AG09319 (cell line): ENCODE results near the gene POMT1.
"Not testable (repeated sequence)": the region's sequence is repeated elsewhere in the genome, so short reads cannot be mapped to it uniquely, and the experiment has no call there.

Experiments used
- DNase-seq: peaks from one replicate; pipeline ENCODE4 v3.0.0-alpha.2; 2010; ENCODE audit warnings: low read depth; ENCODE audit errors: extremely low read depth
- CTCF ChIP-seq: IDR thresholded peaks from 2 replicates; pipeline ENCODE4 v1.5.1; 2011; ENCODE audit warnings: low read depth, mild to moderate bottlenecking, inconsistent platforms, low read length, moderate library complexity

The POMT1 gene

DNA sequence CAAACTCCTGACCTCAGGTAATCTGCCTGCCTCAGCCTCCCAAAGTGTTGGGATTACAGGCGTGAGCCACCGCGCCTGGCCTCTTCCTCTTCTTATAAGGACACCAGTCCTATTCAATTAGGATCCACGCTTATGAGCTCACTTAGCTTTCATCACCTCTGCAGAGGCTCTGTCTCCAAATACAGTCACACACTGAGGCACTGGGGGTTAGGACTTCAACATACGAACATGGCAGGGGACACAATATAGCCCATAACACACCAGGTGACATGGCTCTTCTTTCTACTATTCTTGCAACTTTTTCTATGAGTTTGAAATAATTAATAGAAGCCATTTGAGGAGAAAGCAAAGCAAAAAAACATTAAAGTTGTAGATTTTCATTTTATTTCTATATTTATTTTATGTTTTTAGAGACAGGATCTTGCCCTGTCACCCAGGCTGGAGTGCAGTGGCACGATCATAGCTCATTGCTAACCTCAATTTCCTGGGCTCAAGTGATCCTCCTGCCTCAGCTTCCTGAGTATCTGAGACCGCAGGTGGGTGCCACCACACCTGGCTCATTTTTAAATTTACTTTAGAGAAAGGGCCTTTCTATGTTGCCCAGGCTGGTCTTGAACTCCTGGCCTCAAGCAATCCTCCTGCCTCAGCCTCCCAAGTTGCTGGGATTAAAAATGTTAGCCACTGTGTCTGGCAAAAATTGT lies 36.7 kb downstream of the POMT1 start:
- no peak for DNase-seq
- no peak for TF ChIP-seq CTCF

DNA sequence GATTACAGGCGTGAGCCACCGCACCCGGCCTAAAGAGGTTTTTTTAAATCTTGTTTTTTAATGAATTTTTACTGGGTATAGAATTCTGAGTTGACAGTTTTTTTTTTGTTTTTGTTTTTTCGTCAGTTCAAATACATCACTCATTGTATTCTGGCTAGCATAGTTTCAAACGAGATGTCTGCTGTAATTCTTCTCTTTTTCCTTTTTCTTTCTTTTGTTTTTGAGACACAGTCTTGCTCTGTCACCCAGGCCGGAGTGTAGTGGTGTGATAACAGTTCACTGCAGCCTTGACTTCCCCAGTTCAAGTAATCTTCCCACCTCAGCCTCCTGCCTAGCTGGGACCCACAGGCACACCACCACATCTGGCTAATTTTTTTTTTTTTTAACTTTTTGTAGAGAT lies 40.4 kb downstream of the POMT1 start:
- TF ChIP-seq CTCF, result no peak
- no peak for DNase-seq

DNA sequence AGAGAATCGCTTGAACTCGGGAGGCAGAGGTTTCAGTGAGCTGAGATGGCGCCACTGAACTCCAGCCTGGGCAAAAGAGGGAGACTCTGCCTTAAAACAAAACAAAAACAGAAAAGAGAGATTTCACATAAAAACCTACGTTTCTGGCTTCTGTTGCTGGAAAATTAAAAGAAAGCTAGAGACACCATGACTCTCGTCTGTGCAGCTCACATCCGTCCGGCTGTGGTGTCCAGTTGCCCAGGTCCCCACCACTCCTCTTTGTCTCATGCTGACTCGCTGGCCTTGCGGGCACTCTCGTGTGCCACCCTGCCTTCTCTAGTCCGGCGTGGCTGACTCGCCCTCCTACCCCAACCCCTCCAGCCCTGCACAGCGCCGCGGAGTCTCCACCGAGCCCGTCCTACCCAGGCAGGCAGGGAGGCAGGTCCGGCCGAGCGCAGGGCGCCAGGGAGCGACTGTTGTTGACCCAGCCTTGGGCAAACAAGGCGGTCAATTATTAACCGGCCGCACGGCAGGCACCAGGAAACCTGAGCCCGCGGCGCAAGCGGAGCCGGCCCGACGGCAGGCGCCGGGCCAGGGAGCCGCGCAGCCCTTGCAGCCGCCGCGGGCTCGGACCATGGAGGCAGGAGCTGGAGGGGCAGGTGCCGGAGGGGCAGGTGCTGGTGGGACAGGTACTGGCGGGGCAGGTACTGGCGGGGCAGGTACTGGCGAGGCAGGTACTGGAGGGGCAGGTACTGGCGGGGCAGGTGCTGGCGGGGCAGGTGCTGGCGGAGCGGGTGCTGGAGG lies 42.5 kb downstream of the POMT1 start, which contains the start of gene PRRT1B:
Gene PRRT1B, plus strand, starts transcription at position 521 of the 783 bp plus-strand sequence. Its CDS starts 93 bp downstream, at position 614.
- DNase-seq, result no peak
- TF ChIP-seq CTCF, result no peak

- TF ChIP-seq CTCF, result no peak
- DNase-seq, result no peak
Measured at GRCh38 chr9:131545786-131546335, 43.1 kb downstream of the POMT1 start.

- DNase-seq, result no peak
- no peak; the same call in 1 of the 2 replicates for TF ChIP-seq CTCF
Measured at GRCh38 chr9:131546336-131547084, 43.8 kb downstream of the POMT1 start.

- DNase-seq, result not testable (repeated sequence)
Measured at GRCh38 chr9:131549186-131549585, 46.5 kb downstream of the POMT1 start.

DNA sequence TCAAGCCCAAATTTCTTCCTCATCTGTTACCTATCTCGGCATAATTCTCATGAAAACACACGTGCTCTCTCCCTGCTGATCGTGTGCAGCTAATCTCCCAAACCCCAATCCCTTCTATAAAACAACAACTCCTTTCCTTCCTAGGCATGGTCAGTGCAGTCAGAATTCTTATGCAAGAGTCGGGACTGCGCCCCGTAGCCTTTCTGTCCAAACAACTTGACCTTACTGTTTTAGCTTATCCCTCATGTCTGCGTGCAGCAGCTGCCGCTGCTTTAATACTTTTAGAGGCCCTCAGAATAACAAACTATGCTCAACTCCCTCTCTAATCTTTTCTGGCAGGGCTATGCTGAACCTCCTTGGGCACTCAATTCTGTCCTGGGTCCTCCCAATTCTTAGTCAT lies 47.7 kb downstream of the POMT1 start:
- not testable (repeated sequence) for DNase-seq

DNA sequence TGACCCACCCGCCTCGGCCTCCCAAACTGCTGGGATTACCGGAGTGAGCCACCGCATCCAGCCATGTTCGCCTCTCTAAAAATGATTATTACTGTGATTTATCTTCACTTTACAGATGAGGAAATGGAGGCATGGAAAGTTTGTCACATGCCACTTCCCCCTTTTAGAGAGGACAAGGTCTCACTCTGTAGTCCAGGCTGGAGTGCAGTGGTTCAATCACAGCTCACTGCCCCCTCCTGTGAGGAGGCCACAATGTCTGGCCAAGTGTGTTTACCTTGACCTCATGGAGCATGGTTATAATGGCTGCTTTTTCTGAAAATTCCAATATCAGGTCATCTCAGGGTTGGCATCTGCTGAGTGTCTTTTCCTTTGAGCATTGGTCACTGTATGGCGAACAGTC lies 49.3 kb downstream of the POMT1 start:
- TF ChIP-seq CTCF, result no peak
- no peak for DNase-seq
